Spleen (tissue), 7 donors: ENCODE data around the gene ZCRB1.

Experiments used
- POLR2AphosphoS5 ChIP-seq, 3 donors: sonication (generic); formaldehyde crosslinking; IDR thresholded peaks; one replicate each; pipeline ENCODE4 v1.5.1; 2017; ENCODE audit warnings: antibody characterized with exemption in 3 of 3
- TF ChIP-seq, protein P1 (sequence below), 11 experiments: fragments of 200-600 bp in 7 of 11; fragments of 450-650 bp in 4 of 11; sonication (generic) in 4 of 11; IDR thresholded peaks in 8 of 11; conservative IDR thresholded peaks in 3 of 11; 1 replicate in 7 of 11; 2 replicates in 4 of 11; pipeline versions ENCODE4 v1.4.0 to v1.8.0; 2016 to 2021; ENCODE audit warnings: antibody characterized with exemption in 11 of 11, inconsistent platforms in 4 of 11, mild to moderate bottlenecking in 1 of 11
- donor health status: DM: no; HTN: no; CAD: no; lungs with moderate emphysema.
- donor health status: DM: no; HTN: no; CAD: no.
- donor health status: DM: no; HTN: no; CAD: no.

DNA sequence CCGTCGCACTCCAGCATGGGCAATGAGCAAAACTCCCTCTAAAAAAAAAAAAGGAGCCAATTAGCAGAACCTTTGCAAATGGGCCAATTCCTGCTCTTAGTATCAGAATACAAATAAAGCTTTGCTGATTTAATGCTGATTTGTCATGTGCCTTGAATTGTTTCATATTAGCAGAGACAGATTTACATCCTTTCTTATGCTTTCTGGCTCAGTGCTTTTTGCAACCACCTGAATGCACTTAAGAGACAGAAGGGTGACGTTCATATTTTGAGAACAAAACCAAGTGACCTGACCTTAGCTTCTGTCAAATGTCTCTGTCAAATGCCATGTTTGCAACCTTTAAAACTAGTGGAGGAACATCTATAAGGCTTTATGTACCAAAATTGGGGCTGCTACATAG, 44.0 kb downstream of the ZCRB1 start:
- TF ChIP-seq, protein P1, sequence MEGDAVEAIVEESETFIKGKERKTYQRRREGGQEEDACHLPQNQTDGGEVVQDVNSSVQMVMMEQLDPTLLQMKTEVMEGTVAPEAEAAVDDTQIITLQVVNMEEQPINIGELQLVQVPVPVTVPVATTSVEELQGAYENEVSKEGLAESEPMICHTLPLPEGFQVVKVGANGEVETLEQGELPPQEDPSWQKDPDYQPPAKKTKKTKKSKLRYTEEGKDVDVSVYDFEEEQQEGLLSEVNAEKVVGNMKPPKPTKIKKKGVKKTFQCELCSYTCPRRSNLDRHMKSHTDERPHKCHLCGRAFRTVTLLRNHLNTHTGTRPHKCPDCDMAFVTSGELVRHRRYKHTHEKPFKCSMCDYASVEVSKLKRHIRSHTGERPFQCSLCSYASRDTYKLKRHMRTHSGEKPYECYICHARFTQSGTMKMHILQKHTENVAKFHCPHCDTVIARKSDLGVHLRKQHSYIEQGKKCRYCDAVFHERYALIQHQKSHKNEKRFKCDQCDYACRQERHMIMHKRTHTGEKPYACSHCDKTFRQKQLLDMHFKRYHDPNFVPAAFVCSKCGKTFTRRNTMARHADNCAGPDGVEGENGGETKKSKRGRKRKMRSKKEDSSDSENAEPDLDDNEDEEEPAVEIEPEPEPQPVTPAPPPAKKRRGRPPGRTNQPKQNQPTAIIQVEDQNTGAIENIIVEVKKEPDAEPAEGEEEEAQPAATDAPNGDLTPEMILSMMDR (IDR thresholded peaks at IDR 0.05 in 8 of 11, conservative IDR thresholded peaks at IDR 0.05 in 3 of 11), result no peak
- TF ChIP-seq POLR2AphosphoS5 (IDR thresholded peaks at IDR 0.05), result no peak
